Transverse colon (tissue), 3 donors: ENCODE measurements around the gene DENND2D.

Source experiments
- CTCF ChIP-seq, 5 experiments: fragments of 200-600 bp in 3 of 5; fragments of 450-650 bp in 2 of 5; sonication (generic) in 3 of 5; IDR thresholded peaks; 1 replicate in 2 of 5; 2 replicates in 3 of 5; pipeline ENCODE4 v1.5.1; 2016 to 2017; ENCODE audit warnings: antibody characterized with exemption in 5 of 5, inconsistent platforms in 3 of 5, mild to moderate bottlenecking in 2 of 5, moderate library complexity in 1 of 5
- POLR2A ChIP-seq: fragments of 450-650 bp; IDR thresholded peaks from one replicate; pipeline ENCODE4 v1.6.1; 2016; ENCODE audit warnings: antibody characterized with exemption, mild to moderate bottlenecking, moderate library complexity

- TF ChIP-seq CTCF (IDR thresholded peaks at IDR 0.05) (no peak), POLR2A (no peak)
These were observed 21.3 kb upstream of the DENND2D start for GRCh38 chr1:111221633-111222291.
